Hepatocyte (in vitro differentiated cells): ENCODE data around the gene PTPRCAP. TPM values are rescaled to one million over a fixed set of nuclear protein-coding genes. Genes with fewer than 3 reads are reported as not detected.

ENCODE experiments used
- DNase-seq: peaks from one replicate; pipeline ENCODE4 v3.0.0-alpha.2; 2016; ENCODE audit warnings: low spot score
- H2AFZ ChIP-seq: fragments of 200-600 bp; sonication (generic); 2 replicates; pipeline ENCODE4 v1.6.0; 2016; ENCODE audit warnings: antibody characterized with exemption, mild to moderate bottlenecking
- H3K27ac ChIP-seq: fragments of 200-600 bp; sonication (generic); 2 replicates; pipeline ENCODE4 v1.5.1; 2016; ENCODE audit warnings: mild to moderate bottlenecking
- H3K27me3 ChIP-seq: fragments of 200-600 bp; sonication (generic); 2 replicates; pipeline ENCODE4 v1.6.1; 2016
- H3K36me3 ChIP-seq: fragments of 200-600 bp; sonication (generic); replicated peaks from 2 replicates; pipeline ENCODE4 v1.5.1; 2016; ENCODE audit warnings: low read depth; ENCODE audit not compliant: insufficient read depth
- H3K4me1 ChIP-seq: fragments of 200-600 bp; sonication (generic); 2 replicates; pipeline ENCODE4 v1.5.1; 2016; ENCODE audit warnings: mild to moderate bottlenecking, moderate library complexity; ENCODE audit not compliant: insufficient read depth
- H3K4me2 ChIP-seq: fragments of 200-600 bp; sonication (generic); 2 replicates; pipeline ENCODE4 v1.6.0; 2016
- H3K4me3 ChIP-seq: fragments of 200-600 bp; sonication (generic); 2 replicates; pipeline ENCODE4 v1.5.1; 2016; ENCODE audit warnings: mild to moderate bottlenecking
- H3K79me2 ChIP-seq: fragments of 200-600 bp; sonication (generic); 2 replicates; pipeline ENCODE4 v1.6.0; 2017; ENCODE audit warnings: mild to moderate bottlenecking
- H3K9me2 ChIP-seq: fragments of 200-600 bp; sonication (generic); replicated peaks from 2 replicates; pipeline ENCODE4 v1.6.0; 2017; ENCODE audit warnings: mild to moderate bottlenecking; ENCODE audit not compliant: insufficient read depth
- H3K9me3 ChIP-seq: fragments of 200-600 bp; sonication (generic); 2 replicates; pipeline ENCODE4 v1.5.1; 2016; ENCODE audit warnings: low read depth, mild to moderate bottlenecking
- H4K20me1 ChIP-seq: fragments of 200-600 bp; sonication (generic); 2 replicates; pipeline ENCODE4 v1.6.0; 2016; ENCODE audit warnings: mild to moderate bottlenecking; ENCODE audit not compliant: insufficient read depth, poor library complexity, severe bottlenecking
- CTCF ChIP-seq: fragments of 200-600 bp; sonication (generic); IDR thresholded peaks from 2 replicates; pipeline ENCODE4 v1.5.1; 2016; ENCODE audit warnings: antibody characterized with exemption, mild to moderate bottlenecking; ENCODE audit not compliant: poor library complexity
- EZH2 ChIP-seq: fragments of 200-600 bp; sonication (generic); IDR thresholded peaks from 2 replicates; pipeline ENCODE4 v1.6.1; 2016; ENCODE audit warnings: antibody characterized with exemption, mild to moderate bottlenecking, borderline replicate concordance
- EZH2phosphoT487 ChIP-seq: fragments of 200-600 bp; sonication (generic); IDR thresholded peaks from one replicate; pipeline ENCODE4 v1.6.1; 2018; ENCODE audit warnings: antibody characterized with exemption, mild to moderate bottlenecking, low read depth, moderate library complexity; ENCODE audit not compliant: unreplicated experiment, severe bottlenecking
- WGBS: methylation state at CpG from one replicate; pipeline ENCODE4 v1.1.6; 2016; ENCODE audit warnings: low lambda C conversion rate; ENCODE audit errors: missing lambda C conversion rate; 5-methylcytosine and 5-hydroxymethylcytosine counted together
- polyA plus RNA-seq: library from polyadenylated mRNA; unstranded; fragments of >200 nt; fragmentation: Nextera tagmentation; extraction: Ambion mirVana; gene quantifications from 2 replicates; pipeline ENCODE4 v1.2.1, GENCODE V29; 2016
- total RNA-seq: library from RNA; depleted of rRNA; stranded (reverse); fragments of >200 nt; gene quantifications from 2 replicates; pipeline ENCODE4 v1.2.3, GENCODE V29; 2014

PTPRCAP gene
- total and polyA plus RNA-seq, 2 experiments from 2014 or later, result 1.0 to 2.5 TPM

GRCh38 chr11:67392183-67392715, 45.2 kb downstream of the PTPRCAP start:
- DNase-seq, result peak; percentile 47
- peak overlapping the region; percentile 95 for H3K4me2 ChIP-seq
- H3K36me3 ChIP-seq, result no peaks in the 10 kb centered on the region
- no peaks in the 10 kb centered on the region for H3K27me3 ChIP-seq
- peaks cover 6% of the 10 kb centered on the region for H3K4me1 ChIP-seq
- H3K9me2 ChIP-seq, result no peaks in the 10 kb centered on the region
- H3K79me2 ChIP-seq, result peaks cover 21% of the 10 kb centered on the region
- no peaks in the 10 kb centered on the region for H4K20me1 ChIP-seq
- H3K27ac ChIP-seq, result peak overlapping the region; percentile 74
- no peaks in the 10 kb centered on the region for H3K9me3 ChIP-seq
- peak overlapping the region; percentile 61 for H2AFZ ChIP-seq
- H3K4me3 ChIP-seq, result peak overlapping the region; percentile 73
- no peak for TF ChIP-seq CTCF
- no peak for TF ChIP-seq EZH2
- TF ChIP-seq EZH2phosphoT487, result no peak
- WGBS, result 12% methylated on average over 22 of the region's 31 CpGs

GRCh38 chr11:67391304-67392182, 45.9 kb downstream of the PTPRCAP start, which contains the start of gene RAD9A:
TSS of gene RAD9A (plus strand) at chr11:67391986. CDS start at chr11:67392045, 59 bp downstream.
- Histone ChIP-seq H3K9me2 (no peaks in the 10 kb centered on the region), H3K27ac (peak within 1 kb of the TSS; percentile 96), H2AFZ (peak within 1 kb of the TSS; percentile 66), H4K20me1 (no peaks in the 10 kb centered on the region), H3K4me2 (peak within 1 kb of the TSS; percentile 95), H3K4me3 (peak within 1 kb of the TSS; percentile 73), H3K4me1 (peaks cover 6% of the 10 kb centered on the region), H3K36me3 (no peaks in the 10 kb centered on the region), H3K9me3 (no peaks in the 10 kb centered on the region), H3K79me2 (peaks cover 21% of the 10 kb centered on the region), H3K27me3 (no peaks in the 10 kb centered on the region)
- DNase-seq, result peak; percentile 99
- TF ChIP-seq EZH2, result no peak
- TF ChIP-seq CTCF, result no peak
- TF ChIP-seq EZH2phosphoT487, result no peak
- 2% methylated on average over 55 of the region's 75 CpGs for WGBS

- TF ChIP-seq EZH2 (no peak), CTCF (no peak), EZH2phosphoT487 (no peak)
- Histone ChIP-seq H3K4me1 (peaks cover 6% of the 10 kb centered on the region), H2AFZ (peak overlapping the region; percentile 66), H3K9me2 (no peaks in the 10 kb centered on the region), H3K4me2 (peak overlapping the region; percentile 95), H3K79me2 (peaks cover 21% of the 10 kb centered on the region), H3K9me3 (no peaks in the 10 kb centered on the region), H3K27me3 (no peaks in the 10 kb centered on the region), H4K20me1 (no peaks in the 10 kb centered on the region), H3K27ac (peak overlapping the region; percentile 96), H3K4me3 (peak overlapping the region; percentile 73), H3K36me3 (no peaks in the 10 kb centered on the region)
- WGBS, result 12% methylated on average over 15 of the region's 15 CpGs
- DNase-seq, result no peak
These were observed 46.6 kb downstream of the PTPRCAP start for GRCh38 chr11:67390947-67391303.
